Kasumi-1 (cell line): ENCODE measurements around the gene ATP13A3.

Experiments used
- DNase-seq, 2 experiments: peaks; one replicate each; lab custom pipeline; 2025; lab: John Stamatoyannopoulos, UW

ATP13A3 gene

GRCh38 chr3:194392576-194392975 is 94.2 kb downstream of the ATP13A3 start:
- no peak for DNase-seq

GRCh38 chr3:194390835-194391234 is 96.0 kb downstream of the ATP13A3 start:
- DNase-seq: no peak

- no peak for DNase-seq
Observed at GRCh38 chr3:194389269-194389668, 97.5 kb downstream of the ATP13A3 start.

- no peak for DNase-seq
Observed at GRCh38 chr3:194387926-194388418, 98.8 kb downstream of the ATP13A3 start.

- DNase-seq: no peak
Observed at GRCh38 chr3:194387276-194387675, 99.5 kb downstream of the ATP13A3 start.

- no peak for DNase-seq
Observed at GRCh38 chr3:194386648-194387047, 100.2 kb downstream of the ATP13A3 start.

- DNase-seq: no peak
Observed at GRCh38 chr3:194386066-194386465, 100.7 kb downstream of the ATP13A3 start.

- DNase-seq: no peak
Observed at GRCh38 chr3:194384569-194385001, 102.2 kb downstream of the ATP13A3 start.

- DNase-seq: no peak
Observed at GRCh38 chr3:194384156-194384555, 102.6 kb downstream of the ATP13A3 start.

- no peak for DNase-seq
Observed at GRCh38 chr3:194383276-194383940, 103.4 kb downstream of the ATP13A3 start.

- no peak for DNase-seq
Observed at GRCh38 chr3:194382892-194383223, 103.9 kb downstream of the ATP13A3 start.

GRCh38 chr3:194382196-194382891 is 104.5 kb downstream of the ATP13A3 start:
- DNase-seq: no peak

- no peak for DNase-seq
Observed at GRCh38 chr3:194381460-194381875, 105.3 kb downstream of the ATP13A3 start.

GRCh38 chr3:194380326-194380725 is 106.5 kb downstream of the ATP13A3 start:
- DNase-seq: no peak

GRCh38 chr3:194379651-194380050 is 107.2 kb downstream of the ATP13A3 start:
- no peak for DNase-seq

GRCh38 chr3:194379231-194379630 is 107.6 kb downstream of the ATP13A3 start:
- no peak for DNase-seq

GRCh38 chr3:194377708-194378107 is 109.1 kb downstream of the ATP13A3 start:
- no peak for DNase-seq

GRCh38 chr3:194376241-194376560 is 110.6 kb downstream of the ATP13A3 start:
- DNase-seq: no peak

GRCh38 chr3:194375473-194376240 is 111.1 kb downstream of the ATP13A3 start:
- no peak for DNase-seq

- no peak for DNase-seq
Observed at GRCh38 chr3:194374935-194375334, 111.9 kb downstream of the ATP13A3 start.

- DNase-seq: no peak
Observed at GRCh38 chr3:194373899-194374298, 112.9 kb downstream of the ATP13A3 start.

- DNase-seq: no peak
Observed at GRCh38 chr3:194373028-194373427, 113.8 kb downstream of the ATP13A3 start.

- DNase-seq: no peak
Observed at GRCh38 chr3:194370753-194371152, 116.0 kb downstream of the ATP13A3 start.
